ENCODE results near the gene RGS14. TPM values are rescaled to one million over a fixed set of nuclear protein-coding genes. Genes with fewer than 3 reads are reported as not detected.
"Not testable (repeated sequence)": the region's sequence is repeated elsewhere in the genome, so short reads cannot be mapped to it uniquely, and the experiment has no call there.

RGS14 gene
- total RNA-seq, 1 donor from 2014 or later = 3.9 TPM

DNA sequence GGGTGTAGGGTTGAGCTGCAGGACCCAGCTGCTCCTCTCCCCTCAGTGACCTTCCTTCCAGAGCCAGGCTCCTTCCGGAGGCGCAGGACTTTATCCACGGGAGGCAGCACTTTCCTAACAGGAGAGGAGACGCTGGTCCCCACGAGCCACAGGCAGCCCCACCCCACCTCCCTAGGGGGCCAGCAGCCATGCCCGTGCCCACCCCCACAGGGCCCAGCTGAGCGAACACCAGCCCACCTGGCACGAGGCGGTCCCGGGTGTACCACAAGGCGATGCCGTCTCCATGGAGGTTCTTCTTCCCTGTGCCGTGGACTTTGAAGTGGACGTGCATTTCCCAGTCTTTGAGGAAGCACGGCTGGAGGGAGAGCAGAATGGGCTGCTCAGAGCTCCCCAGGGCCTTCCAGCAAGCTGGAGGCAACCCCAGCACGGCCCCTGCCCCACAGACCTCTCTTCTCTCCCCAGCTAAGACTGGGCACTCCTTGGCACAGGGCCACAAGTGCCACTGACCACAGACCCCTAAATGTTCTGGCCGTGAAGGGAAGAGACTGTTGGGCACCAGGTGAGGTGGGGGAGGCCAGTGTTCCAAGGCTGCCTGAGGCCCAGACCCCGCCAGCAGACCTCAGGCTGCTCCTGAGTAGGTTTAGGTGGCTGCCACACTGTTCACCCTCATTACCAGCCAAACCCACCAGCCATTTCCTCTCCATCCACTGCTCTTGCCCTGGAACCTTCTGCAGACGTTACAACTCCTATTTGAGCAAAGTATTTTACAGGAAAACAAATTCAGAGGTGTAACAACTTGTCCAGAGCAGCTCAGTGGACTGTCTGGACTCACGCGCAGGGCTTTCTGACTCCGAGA lies 19.2 kb upstream of the RGS14 start:
- intact Hi-C loops (cut with DNase I) = no loop called here
- DNase-seq (ENCODE audit: missing footprints) (no peak), ATAC-seq (no peak)

DNA sequence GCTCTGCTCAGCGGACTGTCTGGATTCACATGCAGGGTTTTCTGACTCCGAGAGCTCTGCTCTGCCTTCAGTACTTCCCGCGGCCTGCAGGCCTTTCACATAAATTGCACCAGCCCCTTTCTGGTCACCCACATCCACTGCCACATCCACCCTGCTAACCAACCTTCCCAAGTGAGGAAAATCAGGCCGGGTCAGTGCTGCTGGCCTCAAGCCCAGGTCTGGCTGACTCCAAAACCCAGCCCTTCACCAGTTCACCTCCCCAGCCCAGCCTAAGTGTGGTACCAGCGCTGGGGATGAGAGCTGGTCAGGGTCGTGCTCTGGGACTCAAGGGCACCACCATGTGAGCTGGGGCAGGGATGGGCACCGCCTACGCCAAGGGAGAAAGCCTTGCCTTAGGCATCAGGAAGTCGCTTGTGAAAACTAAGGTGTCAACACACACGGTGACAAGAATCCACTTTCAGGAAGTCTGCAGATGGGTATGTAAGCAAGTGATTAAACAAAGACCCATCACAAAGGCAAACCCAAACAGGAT lies 18.6 kb upstream of the RGS14 start:
- ATAC-seq (no peak), DNase-seq (ENCODE audit: missing footprints) (peak; percentile 53)
- intact Hi-C loops (cut with DNase I) = no loop called here

- DNase-seq (ENCODE audit: missing footprints); intact Hi-C loops (cut with DNase I); ATAC-seq: not testable (repeated sequence)
Measured at GRCh38 chr5:177343000-177343399, 14.7 kb upstream of the RGS14 start.

- DNase-seq (ENCODE audit: missing footprints) = no peak
- no peak for ATAC-seq
- intact Hi-C loops (cut with DNase I) = no loop called here
Measured at GRCh38 chr5:177343777-177344176, 13.9 kb upstream of the RGS14 start.

GRCh38 chr5:177344891-177345290 lies 12.8 kb upstream of the RGS14 start:
- intact Hi-C loops (cut with DNase I) = no loop called here
- ATAC-seq = no peak
- no peak for DNase-seq (ENCODE audit: missing footprints)

- DNase-seq (ENCODE audit: missing footprints) (no peak), ATAC-seq (no peak)
- intact Hi-C loops (cut with DNase I) = no loop called here
Measured at GRCh38 chr5:177346820-177347219, 10.9 kb upstream of the RGS14 start.

DNA sequence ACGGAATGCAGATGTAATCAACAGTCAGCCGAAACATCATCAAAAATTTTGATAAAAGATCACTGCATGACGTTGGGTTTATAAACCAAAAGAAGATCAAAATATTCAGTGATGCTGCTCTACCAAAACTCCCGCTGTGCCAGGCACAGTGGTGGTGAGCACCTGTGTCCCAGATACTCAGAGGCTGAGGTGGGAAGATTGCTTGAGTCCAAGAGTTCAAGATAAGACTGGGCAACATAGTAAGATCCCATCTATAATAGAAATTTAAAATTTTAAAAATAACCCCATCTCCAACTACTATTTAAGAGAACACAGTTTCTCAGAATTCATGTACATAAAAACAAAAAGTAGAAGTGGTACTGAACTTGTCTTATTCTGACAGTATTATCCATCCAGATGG lies 10.0 kb upstream of the RGS14 start:
- ATAC-seq = no peak

DNA sequence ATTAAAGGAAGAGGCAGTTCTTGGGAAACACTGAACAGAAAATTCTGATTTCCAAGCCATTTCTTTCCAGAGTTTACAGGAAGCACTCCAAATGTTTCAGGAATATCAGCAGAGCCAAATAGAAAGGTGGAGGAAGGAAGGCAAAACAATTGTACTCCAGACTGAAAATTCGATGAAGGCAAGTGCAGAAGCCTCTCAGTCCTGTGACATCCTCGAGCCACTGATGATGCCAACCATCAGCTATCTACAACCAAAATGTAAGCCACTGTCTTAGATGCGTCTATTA lies 8.4 kb upstream of the RGS14 start:
- ATAC-seq (no peak), DNase-seq (ENCODE audit: missing footprints) (no peak)
- intact Hi-C loops (cut with DNase I) = no loop called here

More for the DNA sequence above, 10.0 kb upstream of the RGS14 start:
- DNase-seq (ENCODE audit: missing footprints) = no peak
- intact Hi-C loops (cut with DNase I) = no loop called here

DNA sequence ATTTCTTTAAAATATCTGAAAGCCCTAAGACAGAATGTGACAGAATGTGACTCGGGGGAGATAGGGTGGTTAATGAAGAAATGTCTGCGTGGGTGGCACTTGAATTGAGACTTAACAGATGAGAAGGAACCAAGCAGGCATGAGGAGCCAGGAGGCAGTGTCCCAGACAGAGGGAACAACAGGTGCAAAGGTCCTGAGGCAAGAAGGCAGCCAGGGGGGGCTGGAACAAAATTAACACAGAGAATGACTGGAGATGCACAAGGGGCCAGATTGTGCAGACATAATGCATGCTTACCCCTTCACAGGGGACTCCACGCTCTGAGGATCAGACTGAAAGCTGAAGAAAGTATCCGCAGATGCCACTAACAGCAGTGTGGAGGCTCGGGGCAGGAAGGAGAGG lies 8.0 kb upstream of the RGS14 start:
- ATAC-seq = no peak
- DNase-seq (ENCODE audit: missing footprints) = no peak
- intact Hi-C loops (cut with DNase I) = no loop called here

DNA sequence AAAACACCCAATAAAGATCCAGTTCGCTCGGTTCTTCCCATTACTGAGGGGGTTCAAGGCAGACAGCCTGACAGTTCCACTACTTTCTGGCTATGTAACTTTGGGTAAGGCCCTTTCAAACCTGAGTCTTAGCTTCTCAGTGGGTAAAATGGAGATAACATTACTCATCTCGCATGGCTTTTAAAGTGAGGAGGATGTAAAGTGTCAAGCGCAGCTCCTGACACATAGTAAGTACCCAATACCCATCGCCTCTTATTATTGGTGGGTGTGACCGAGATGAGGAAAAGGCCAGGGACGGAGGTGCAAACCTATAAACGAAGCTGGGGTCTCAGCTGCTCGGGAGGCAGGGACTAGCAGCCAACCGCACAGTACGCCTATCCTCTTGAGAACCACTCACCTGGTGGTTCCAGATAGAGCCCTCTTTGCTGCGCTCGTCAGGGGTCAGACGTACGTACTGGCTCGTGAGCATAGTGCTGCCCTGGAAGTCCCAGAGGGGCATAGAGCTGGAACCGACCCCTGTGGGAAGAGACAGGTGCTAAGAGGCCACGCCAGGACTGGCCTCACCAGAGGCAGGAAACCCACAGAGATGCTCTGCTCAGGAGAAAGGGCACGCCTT lies 6.8 kb upstream of the RGS14 start:
- ATAC-seq (no peak), DNase-seq (ENCODE audit: missing footprints) (no peak)
- intact Hi-C loops (cut with DNase I) = no loop called here

DNA sequence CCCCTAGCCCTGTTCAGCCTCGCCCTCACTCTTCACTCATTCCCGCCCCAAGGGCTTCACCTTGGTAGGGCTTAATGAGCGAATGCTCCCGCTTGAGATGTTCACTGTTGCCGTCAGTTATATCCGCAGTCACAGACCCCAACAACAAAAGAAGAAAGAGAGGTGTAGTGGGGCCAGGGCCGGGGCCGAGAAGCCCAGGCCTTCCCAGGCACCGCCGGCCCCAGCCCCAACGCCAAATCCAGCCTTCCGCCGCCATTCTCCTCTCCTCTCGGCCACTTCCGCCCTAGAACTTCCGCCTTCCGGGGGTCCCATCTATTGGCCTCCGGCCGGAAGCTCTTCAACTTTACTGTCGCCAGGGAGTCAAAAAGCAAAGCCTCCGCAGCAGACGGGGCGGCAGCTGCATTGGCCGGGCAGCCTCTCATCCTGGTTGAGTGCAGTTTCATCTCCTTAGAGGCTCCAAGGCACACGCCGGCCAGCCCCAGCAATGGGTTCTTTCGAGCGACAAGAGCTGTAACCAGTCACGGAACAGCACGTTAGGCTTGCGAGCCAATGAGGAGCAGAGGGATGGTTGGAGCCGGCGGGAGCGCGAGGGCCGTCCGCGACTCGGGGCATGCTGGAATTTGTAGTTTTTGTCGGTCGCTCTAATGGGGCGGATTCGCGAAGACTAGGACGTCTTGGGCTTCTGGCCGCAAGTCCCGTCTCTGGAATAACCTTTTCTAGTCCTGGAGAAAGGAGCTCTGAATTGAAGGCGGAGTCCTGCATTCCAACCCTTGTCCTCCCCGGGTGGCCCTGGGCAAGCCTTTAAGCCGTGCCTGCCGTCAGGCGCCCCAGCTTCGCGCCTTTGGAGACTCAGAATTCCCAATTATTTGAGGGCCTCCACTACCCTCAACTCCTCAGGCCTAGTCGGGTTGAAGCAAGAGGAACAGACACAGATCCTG lies 6.1 kb upstream of the RGS14 start, which contains the start of gene LMAN2:
Gene LMAN2, minus strand, starts transcription at position 277 of the 938 bp plus-strand sequence. Its CDS starts 21 bp downstream, at position 256.
- intact Hi-C loops (cut with DNase I) = no loop called here
- ATAC-seq (peak; percentile 98), DNase-seq (ENCODE audit: missing footprints) (peak; percentile 95)

DNA sequence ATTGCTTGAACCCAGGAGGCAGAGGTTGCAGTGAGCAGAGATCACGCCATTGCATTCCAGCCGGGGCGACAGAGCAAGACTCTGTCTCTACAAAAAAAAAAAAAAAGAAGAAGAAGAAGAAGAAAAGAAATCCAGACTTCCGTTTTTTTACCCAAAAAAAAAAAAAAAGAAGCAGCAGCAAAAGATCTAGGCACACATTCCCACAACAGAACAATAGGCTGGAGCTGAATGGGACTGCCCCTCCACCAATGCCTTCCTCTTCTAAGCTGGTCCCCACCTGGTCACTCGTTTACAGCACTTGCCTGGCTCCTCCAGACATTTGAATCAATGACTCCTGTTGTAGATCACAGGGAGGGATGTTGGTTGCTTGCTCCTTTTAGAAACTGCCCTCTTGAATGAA lies 4.6 kb upstream of the RGS14 start:
- DNase-seq (ENCODE audit: missing footprints) = no peak
- ATAC-seq = no peak
- intact Hi-C loops (cut with DNase I) = no loop called here

DNA sequence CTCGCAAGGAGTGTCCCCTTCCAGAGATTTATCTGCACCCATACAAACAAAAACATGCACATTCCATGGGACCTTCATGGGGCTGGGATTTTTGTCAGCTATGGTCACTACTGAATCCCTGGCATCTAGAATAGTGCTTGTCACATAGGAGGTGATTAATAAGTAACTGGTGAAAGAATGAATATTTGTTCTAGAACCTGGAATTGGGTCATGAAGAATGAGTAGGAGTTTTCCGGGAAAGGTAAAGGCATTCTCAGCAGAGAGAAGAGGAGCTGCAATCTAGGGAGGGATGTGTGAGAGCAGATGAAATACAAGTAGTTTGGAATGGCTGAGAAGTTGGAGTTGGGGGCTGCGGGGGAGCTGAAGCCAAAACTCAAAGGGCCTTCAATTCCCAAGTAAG lies 3.5 kb upstream of the RGS14 start:
- intact Hi-C loops (cut with DNase I) = no loop called here
- DNase-seq (ENCODE audit: missing footprints) (no peak), ATAC-seq (no peak)

DNA sequence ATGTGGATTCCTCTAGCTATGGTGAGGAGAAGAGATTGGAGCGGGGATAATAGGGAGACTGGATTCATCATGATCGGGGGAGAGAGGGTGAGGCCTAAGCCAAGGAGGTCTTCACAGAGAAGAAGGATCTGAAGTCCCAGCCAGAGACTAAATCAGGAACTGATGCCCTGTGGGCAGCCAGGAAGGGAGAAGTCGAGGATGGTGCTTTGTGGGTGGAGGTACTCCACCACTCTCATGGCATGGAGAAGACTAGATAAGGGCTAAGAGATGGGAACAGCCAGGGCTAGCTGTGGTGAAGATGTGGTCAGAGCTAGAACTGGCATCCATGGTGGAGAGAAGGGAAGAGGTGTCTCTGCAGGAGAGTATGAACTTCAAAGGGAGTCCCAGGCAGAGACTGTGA lies 3.0 kb upstream of the RGS14 start:
- no peak for DNase-seq (ENCODE audit: missing footprints)
- intact Hi-C loops (cut with DNase I) = no loop called here
- no peak for ATAC-seq

DNA sequence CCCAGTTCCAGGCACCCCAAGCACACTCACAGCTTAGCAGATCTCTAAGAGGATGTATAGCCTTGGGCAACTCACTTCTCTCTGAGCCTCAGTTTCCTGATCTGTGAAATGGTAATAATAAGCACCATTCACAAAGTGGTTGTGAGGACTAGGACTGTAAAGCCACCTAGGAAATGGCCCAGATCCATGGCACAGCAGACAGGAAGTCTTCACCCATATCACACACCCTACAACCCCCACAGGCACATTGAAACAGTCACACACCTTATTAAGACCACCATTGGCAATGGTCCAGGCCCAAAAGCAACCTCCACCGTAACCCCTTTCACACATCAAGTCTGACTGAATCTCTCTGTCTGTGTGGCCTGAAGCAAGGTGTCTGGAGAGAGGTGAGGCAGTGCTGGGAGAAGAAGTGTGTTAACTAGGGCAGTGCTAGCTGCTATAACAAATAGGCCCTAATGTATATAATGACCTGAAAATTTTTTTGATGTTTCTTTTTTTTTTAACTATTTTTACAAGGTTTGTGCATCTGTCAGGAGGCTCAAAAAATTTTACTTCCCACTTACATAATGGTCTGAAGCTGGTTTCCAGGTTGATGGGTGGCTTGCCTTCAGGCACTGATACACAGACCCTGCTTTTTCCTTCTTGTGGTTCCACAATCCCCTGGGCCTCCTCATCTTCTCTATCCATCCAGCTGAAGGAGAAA lies 2.4 kb upstream of the RGS14 start:
- ATAC-seq = no peak
- intact Hi-C loops (cut with DNase I) = no loop called here

DNA sequence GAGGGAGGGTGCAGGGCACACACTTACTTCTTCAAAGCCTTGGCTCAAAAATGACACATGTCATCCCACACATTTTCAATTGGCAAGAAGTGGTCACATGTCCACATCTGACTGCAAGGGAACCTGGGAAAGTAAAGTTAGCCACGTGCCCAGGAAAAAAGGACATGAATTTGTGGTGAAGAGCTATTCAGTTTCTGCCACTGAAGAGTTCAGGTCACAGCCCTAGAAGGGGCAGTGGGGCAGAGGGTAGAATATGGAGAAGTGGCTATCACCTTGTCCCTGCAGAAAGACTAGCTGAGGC lies 1.9 kb upstream of the RGS14 start:
- DNase-seq (ENCODE audit: missing footprints) (no peak), ATAC-seq (no peak)
- intact Hi-C loops (cut with DNase I) = no loop called here

More for the DNA sequence above, 2.4 kb upstream of the RGS14 start:
- no peak for DNase-seq (ENCODE audit: missing footprints)

- intact Hi-C loops (cut with DNase I) = no loop called here
- no peak for ATAC-seq
- DNase-seq (ENCODE audit: missing footprints) = no peak
Measured at GRCh38 chr5:177356746-177357145, 978 bp upstream of the RGS14 start.

- intact Hi-C loops (cut with DNase I) = no loop called here
- ATAC-seq = no peak
- DNase-seq (ENCODE audit: missing footprints) = no peak
Measured at GRCh38 chr5:177357146-177357458, 622 bp upstream of the RGS14 start.

DNA sequence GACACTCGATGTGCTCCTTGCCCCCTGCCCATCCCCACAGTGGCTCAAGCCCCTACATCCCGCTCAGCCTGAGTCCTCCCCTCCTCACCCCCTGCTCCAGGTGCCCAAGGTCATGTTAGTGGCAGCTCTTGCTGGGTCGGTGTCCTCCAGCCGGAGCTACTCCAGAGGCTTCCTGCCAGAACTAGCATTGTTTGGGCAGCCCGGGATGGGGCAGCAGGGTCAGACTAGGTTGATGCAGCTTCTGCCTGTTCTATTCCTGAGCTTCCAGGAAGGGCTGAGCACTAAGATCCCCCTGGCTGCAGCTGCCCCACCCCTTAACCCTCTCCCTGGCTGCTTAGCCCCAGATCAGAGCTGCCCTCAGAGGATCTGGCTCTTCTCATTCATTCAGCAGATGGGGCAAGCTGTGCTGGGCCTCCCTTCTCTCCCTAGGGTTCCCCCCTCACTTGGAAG lies 671 bp downstream of the RGS14 start:
- peak; percentile 30 for ATAC-seq
- intact Hi-C loops (cut with DNase I) = no loop called here
- DNase-seq (ENCODE audit: missing footprints) = peak; percentile 60
